HCT116 (cell line): Measurements from ENCODE around the gene CHRNA9. TPM values are rescaled to one million over a fixed set of nuclear protein-coding genes. Genes with fewer than 3 reads are reported as not detected.

Source experiments
- ATAC-seq: fragments of 200-7000 bp; cut with Tn5 transposase; 2 replicates; pipeline ENCODE4 v1.9.1; 2020; ENCODE audit warnings: mild to moderate bottlenecking, moderate library complexity
- BruUV-seq: library from RNA; stranded (reverse); fragments of 400-500 nt; replicated peaks from 2 replicates; lab custom pipeline; 2021; lab: Mats Ljungman, UMichigan
- CTCF ChIA-PET: fragments of 300-600 bp; sonication (Branson Sonifier 250); formaldehyde crosslinking; loops from one replicate; lab custom pipeline; 2021; ENCODE audit warnings: antibody characterized with exemption; lab: Charles Lee
- POLR2A ChIA-PET: fragments of 300-600, 350-600 bp; sonication (Branson Sonifier 250); formaldehyde crosslinking; loops from one replicate; lab custom pipeline; 2021; ENCODE audit warnings: antibody characterized with exemption; lab: Charles Lee
- RAD21 ChIA-PET, 2 experiments: fragments of 300-600 bp; sonication (Branson Sonifier 250); formaldehyde crosslinking; loops; one replicate each; lab custom pipeline; 2023; ENCODE audit warnings: low total read pairs in 2 of 2; ENCODE audit not compliant: uncharacterized antibody in 2 of 2, unreplicated experiment in 2 of 2, low non-redundant PET in 1 of 2; lab: Charles Lee
- DNase-seq: peaks from one replicate; pipeline ENCODE4 v3.0.0-alpha.2; 2010; ENCODE audit warnings: low read depth, low spot score
- H2AFZ ChIP-seq: fragments of 200-600 bp; shearing (Covaris generic), sonication (generic); 2 replicates; pipeline ENCODE4 v1.6.1; 2017; ENCODE audit warnings: low read depth, mixed run types, mixed read lengths, antibody characterized with exemption, low read length; ENCODE audit not compliant: poor library complexity, severe bottlenecking
- H3K27ac ChIP-seq: 2 replicates; pipeline ENCODE4 v1.5.1; 2012; ENCODE audit warnings: low read depth, low read length
- H3K27me3 ChIP-seq: fragments of 200-600 bp; sonication (generic); 2 replicates; pipeline ENCODE4 v1.6.1; 2016; ENCODE audit warnings: mixed run types, low read length, mixed read lengths; ENCODE audit not compliant: insufficient read depth
- H3K36me3 ChIP-seq, 2 experiments: fragments of 200-500 bp in 1 of 2; fragments of 200-600 bp in 1 of 2; sonication (Bioruptor generic) in 1 of 2; sonication (generic) in 1 of 2; 2 replicates each; pipeline versions ENCODE4 v1.5.1 to v1.6.1; 2014 to 2016; ENCODE audit warnings: low read length in 2 of 2, inconsistent platforms in 1 of 2, mixed read lengths in 1 of 2, mixed run types in 1 of 2; ENCODE audit not compliant: insufficient read depth in 2 of 2, control insufficient read depth in 1 of 2
- H3K4me1 ChIP-seq, 2 experiments: fragments of 200-600 bp in 1 of 2; sonication (generic) in 1 of 2; 2 replicates each; pipeline versions ENCODE4 v1.5.1 to v1.6.1; 2012 to 2017; ENCODE audit warnings: low read length in 2 of 2, inconsistent platforms in 1 of 2, mild to moderate bottlenecking in 1 of 2, mixed read lengths in 1 of 2, mixed run types in 1 of 2, moderate library complexity in 1 of 2; ENCODE audit not compliant: insufficient read depth in 2 of 2, control insufficient read depth in 1 of 2
- H3K4me2 ChIP-seq: fragments of 200-600 bp; sonication (generic); 2 replicates; pipeline ENCODE4 v1.6.1; 2017; ENCODE audit warnings: mixed run types, low read length, mixed read lengths
- H3K4me3 ChIP-seq, 2 experiments: fragments of 200-600 bp in 1 of 2; sonication (generic) in 1 of 2; replicated peaks in 1 of 2; 2 replicates each; pipeline ENCODE4 v1.5.1; 2011 to 2016; ENCODE audit warnings: low read length in 2 of 2, control low read depth in 1 of 2, low read depth in 1 of 2, mild to moderate bottlenecking in 1 of 2, mixed read lengths in 1 of 2, mixed run types in 1 of 2
- H3K79me2 ChIP-seq: fragments of 200-600 bp; sonication (generic); 2 replicates; pipeline ENCODE4 v1.6.1; 2017; ENCODE audit warnings: mild to moderate bottlenecking, mixed run types, low read length, moderate library complexity, mixed read lengths; ENCODE audit not compliant: insufficient read depth
- H3K9ac ChIP-seq: fragments of 200-600 bp; sonication (generic); 2 replicates; pipeline ENCODE4 v1.6.1; 2016; ENCODE audit warnings: low read length, mixed read lengths
- H3K9me2 ChIP-seq: fragments of 200-600 bp; sonication (generic), shearing (Covaris generic); 2 replicates; pipeline ENCODE4 v1.6.1; 2017; ENCODE audit warnings: mixed run types, mild to moderate bottlenecking, moderate library complexity; ENCODE audit not compliant: insufficient read depth
- H3K9me3 ChIP-seq, 2 experiments: fragments of 200-500 bp in 1 of 2; fragments of 200-600 bp in 1 of 2; sonication (Bioruptor generic) in 1 of 2; sonication (generic) in 1 of 2; 2 replicates each; pipeline ENCODE4 v1.6.1; 2014 to 2017; ENCODE audit warnings: low read length in 2 of 2, mixed read lengths in 2 of 2, inconsistent platforms in 1 of 2, low read depth in 1 of 2, mild to moderate bottlenecking in 1 of 2, mixed run types in 1 of 2, moderate library complexity in 1 of 2; ENCODE audit not compliant: control insufficient read depth in 1 of 2, insufficient read depth in 1 of 2
- H4K20me1 ChIP-seq: fragments of 200-600 bp; sonication (generic), shearing (Covaris generic); 2 replicates; pipeline ENCODE4 v1.6.1; 2017; ENCODE audit warnings: mixed run types, mild to moderate bottlenecking, moderate library complexity; ENCODE audit not compliant: insufficient read depth
- ATF3 ChIP-seq: IDR thresholded peaks from 2 replicates; pipeline ENCODE4 v1.6.1; 2012
- CEBPB ChIP-seq: IDR thresholded peaks from 2 replicates; pipeline ENCODE4 v1.6.1; 2012; ENCODE audit warnings: low read depth
- EGR1 ChIP-seq: IDR thresholded peaks from 2 replicates; pipeline ENCODE4 v1.6.1; 2012; ENCODE audit warnings: low read depth
- ELF1 ChIP-seq: IDR thresholded peaks from 2 replicates; pipeline ENCODE4 v1.6.1; 2012; ENCODE audit warnings: low read depth, borderline replicate concordance
- POLR2A ChIP-seq: IDR thresholded peaks from 2 replicates; pipeline ENCODE4 v1.7.0; 2011; ENCODE audit warnings: borderline replicate concordance; ENCODE audit not compliant: insufficient read depth, insufficient read length; ENCODE audit errors: extremely low read depth
- POLR2AphosphoS5 ChIP-seq: IDR thresholded peaks from 2 replicates; pipeline ENCODE4 v1.6.1; 2011; ENCODE audit warnings: mild to moderate bottlenecking, low read depth, low read length, moderate library complexity
- SP1 ChIP-seq: IDR thresholded peaks from 2 replicates; pipeline ENCODE4 v1.6.1; 2012; ENCODE audit warnings: low read depth
- intact Hi-C: fragments of 100-400 bp; cut with micrococcal nuclease; formaldehyde crosslinking; loops from 2 replicates; pipeline ENCODE4 v1.10.0; 2022
- total RNA-seq: library from RNA; stranded (reverse); gene quantifications from one replicate; pipeline ENCODE4 v1.2.1, GENCODE V29; 2021; ENCODE audit not compliant: unreplicated experiment
- TF ChIP-seq, protein P1 (sequence below): IDR thresholded peaks from 2 replicates; pipeline ENCODE4 v1.6.1; 2011; ENCODE audit warnings: mild to moderate bottlenecking, low read length, moderate library complexity; ENCODE audit not compliant: insufficient replicate concordance; ENCODE audit errors: extremely low read depth

The CHRNA9 gene
- total RNA-seq, 1 experiment from 2014 or later = not detected

DNA sequence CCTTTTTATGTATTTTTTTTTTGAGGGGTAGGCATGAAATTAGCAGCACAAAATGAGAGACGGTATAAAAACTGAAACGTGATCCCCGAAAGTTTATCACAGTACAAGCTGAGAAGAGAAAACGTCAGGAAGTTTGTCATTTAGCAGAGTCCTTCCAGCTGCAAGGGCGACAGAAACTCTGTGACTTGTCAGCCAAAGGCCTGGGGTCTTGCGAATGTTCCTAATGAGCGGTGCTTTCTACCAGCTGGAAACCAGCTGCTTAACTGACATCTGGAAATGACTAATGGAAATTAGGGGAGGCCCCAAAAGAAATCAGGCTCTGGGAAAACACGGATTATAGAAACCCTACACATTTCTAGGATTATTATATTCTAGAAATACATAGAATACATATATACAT lies 66.5 kb downstream of the CHRNA9 start:
- TF ChIP-seq ELF1 = no peak
- TF ChIP-seq POLR2A = no peak
- POLR2A ChIA-PET = no interaction called here
- Histone ChIP-seq H4K20me1 (no peaks in the 10 kb centered on the region), H3K4me2 (no peak overlapping the region), H2AFZ (no peak overlapping the region), H3K4me3 (no peak overlapping the region), H3K27me3 (no peaks in the 10 kb centered on the region), H3K9me2 (no peaks in the 10 kb centered on the region), H3K79me2 (no peaks in the 10 kb centered on the region), H3K4me1 (peaks cover 0 to 5% of the 10 kb centered on the region in 2 experiments; a peak in 2 of 4 replicates), H3K9ac (no peak overlapping the region), H3K9me3 (no peaks in the 10 kb centered on the region), H3K27ac (no peak overlapping the region), H3K36me3 (no peaks in the 10 kb centered on the region)
- RAD21 ChIA-PET = no interaction called here
- CTCF ChIA-PET = no interaction called here
- no peak for ATAC-seq
- DNase-seq = no peak
- intact Hi-C loops = no loop called here
- BruUV-seq = no TSS peak

DNA sequence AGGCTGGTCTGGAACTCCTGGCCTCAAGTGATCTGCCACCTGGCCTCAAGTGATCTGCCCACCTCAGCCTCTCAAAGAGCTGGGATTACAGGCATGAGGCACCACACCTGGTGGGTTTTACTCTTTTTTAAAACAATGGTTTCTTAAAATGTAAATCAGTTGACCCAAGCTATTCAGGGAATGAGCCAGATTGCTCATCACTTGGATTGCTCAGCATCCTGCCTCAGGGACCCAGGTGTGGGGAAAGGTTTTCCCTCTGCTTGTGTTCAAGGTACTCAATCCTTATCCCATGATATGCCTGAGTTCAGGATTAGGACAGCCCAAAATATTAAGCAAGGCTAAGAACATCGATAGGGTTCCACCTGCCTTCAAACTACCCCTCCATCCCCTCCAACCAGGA lies 67.4 kb downstream of the CHRNA9 start:
- H3K36me3 ChIP-seq = no peaks in the 10 kb centered on the region
- H3K4me2 ChIP-seq = no peak overlapping the region
- no TSS peak for BruUV-seq
- CTCF ChIA-PET = no interaction called here
- TF ChIP-seq, protein P1, sequence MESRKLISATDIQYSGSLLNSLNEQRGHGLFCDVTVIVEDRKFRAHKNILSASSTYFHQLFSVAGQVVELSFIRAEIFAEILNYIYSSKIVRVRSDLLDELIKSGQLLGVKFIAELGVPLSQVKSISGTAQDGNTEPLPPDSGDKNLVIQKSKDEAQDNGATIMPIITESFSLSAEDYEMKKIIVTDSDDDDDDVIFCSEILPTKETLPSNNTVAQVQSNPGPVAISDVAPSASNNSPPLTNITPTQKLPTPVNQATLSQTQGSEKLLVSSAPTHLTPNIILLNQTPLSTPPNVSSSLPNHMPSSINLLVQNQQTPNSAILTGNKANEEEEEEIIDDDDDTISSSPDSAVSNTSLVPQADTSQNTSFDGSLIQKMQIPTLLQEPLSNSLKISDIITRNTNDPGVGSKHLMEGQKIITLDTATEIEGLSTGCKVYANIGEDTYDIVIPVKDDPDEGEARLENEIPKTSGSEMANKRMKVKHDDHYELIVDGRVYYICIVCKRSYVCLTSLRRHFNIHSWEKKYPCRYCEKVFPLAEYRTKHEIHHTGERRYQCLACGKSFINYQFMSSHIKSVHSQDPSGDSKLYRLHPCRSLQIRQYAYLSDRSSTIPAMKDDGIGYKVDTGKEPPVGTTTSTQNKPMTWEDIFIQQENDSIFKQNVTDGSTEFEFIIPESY = no peak
- no peak for TF ChIP-seq POLR2AphosphoS5
- TF ChIP-seq CEBPB = no peak
- TF ChIP-seq ATF3 = no peak
- no peak for TF ChIP-seq EGR1
- TF ChIP-seq SP1 = no peak
- H3K79me2 ChIP-seq = no peaks in the 10 kb centered on the region
- H3K27ac ChIP-seq = no peak overlapping the region
- no peak for DNase-seq
- intact Hi-C loops = no loop called here
- no peak overlapping the region for H2AFZ ChIP-seq
- H3K9me3 ChIP-seq = no peaks in the 10 kb centered on the region
- RAD21 ChIA-PET = no interaction called here
- H3K9ac ChIP-seq = no peak overlapping the region
- H3K4me3 ChIP-seq = no peak overlapping the region
- H3K4me1 ChIP-seq = peaks cover 0 to 5% of the 10 kb centered on the region in 2 experiments; a peak in 1 of 4 replicates
- H3K27me3 ChIP-seq = no peaks in the 10 kb centered on the region
- H3K9me2 ChIP-seq = no peaks in the 10 kb centered on the region
- POLR2A ChIA-PET = no interaction called here
- ATAC-seq = no peak
- H4K20me1 ChIP-seq = no peaks in the 10 kb centered on the region
